Nephron progenitor cell (in vitro differentiated cells): ENCODE results near the gene KIF5A.
A peak's percentile ranks its signal among the peaks of the same experiment; 100 is the strongest.

Source experiments
- DNase-seq: peaks from one replicate; pipeline ENCODE4 v3.0.0; 2021
- H3K27ac Mint-ChIP-seq: 2 replicates; pipeline ENCODE4 v1.8.0; 2021; ENCODE audit warnings: mild to moderate bottlenecking, moderate library complexity, mixed read lengths
- H3K27me3 Mint-ChIP-seq: 2 replicates; pipeline ENCODE4 v1.8.0; 2021; ENCODE audit warnings: mild to moderate bottlenecking, low read depth, mixed read lengths; ENCODE audit not compliant: poor library complexity
- H3K36me3 Mint-ChIP-seq: 2 replicates; pipeline ENCODE4 v1.8.0; 2021; ENCODE audit warnings: low read depth, mixed read lengths
- H3K4me1 Mint-ChIP-seq: 2 replicates; pipeline ENCODE4 v1.8.0; 2021; ENCODE audit warnings: mixed read lengths
- H3K4me3 Mint-ChIP-seq: 2 replicates; pipeline ENCODE4 v1.8.0; 2021; ENCODE audit warnings: mild to moderate bottlenecking, moderate library complexity, mixed read lengths
- H3K9me3 Mint-ChIP-seq: 2 replicates; pipeline ENCODE4 v1.8.0; 2021; ENCODE audit warnings: mild to moderate bottlenecking, moderate library complexity, mixed read lengths
- CTCF ChIP-seq: fragments of 200-600 bp; sonication (generic); IDR thresholded peaks from 2 replicates; pipeline ENCODE4 v1.5.0; 2021; ENCODE audit warnings: antibody characterized with exemption

KIF5A gene

DNA sequence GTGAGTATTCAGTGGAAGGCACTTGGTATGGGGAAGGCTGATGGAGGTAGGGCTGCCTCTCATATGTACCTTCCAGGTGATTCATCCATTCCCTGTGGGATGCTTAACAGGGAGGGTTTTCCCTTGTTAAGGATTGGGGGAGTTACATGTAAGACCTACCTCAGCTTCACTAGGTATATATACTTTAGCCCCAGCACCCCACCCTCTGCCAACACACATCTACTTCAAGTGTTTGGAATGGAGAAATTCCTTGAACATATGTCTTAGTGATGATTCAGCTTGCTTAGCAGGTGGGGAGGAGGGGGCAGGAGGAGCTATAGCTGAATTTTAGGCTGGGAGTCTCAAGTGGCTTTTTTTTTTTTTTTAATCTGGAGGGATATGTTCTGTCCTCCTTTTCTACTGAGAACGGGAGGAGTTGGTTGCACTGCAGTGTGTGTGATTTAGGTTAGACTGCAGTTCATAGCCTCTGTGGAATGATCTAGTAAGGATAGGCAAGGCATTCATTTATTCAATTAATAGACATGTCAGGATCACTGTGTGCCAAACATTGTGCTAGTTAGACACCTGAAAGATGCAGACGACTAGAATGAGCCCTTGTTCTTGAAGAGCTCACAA lies 42.8 kb downstream of the KIF5A start:
- no peak overlapping the region for H3K27ac Mint-ChIP-seq
- H3K4me1 Mint-ChIP-seq: peaks cover 20% of the 10 kb centered on the region
- H3K27me3 Mint-ChIP-seq: peaks cover 16% of the 10 kb centered on the region
- H3K4me3 Mint-ChIP-seq: peak overlapping the region; percentile 96
- H3K36me3 Mint-ChIP-seq: peaks cover 9% of the 10 kb centered on the region
- DNase-seq: no peak
- no peak for TF ChIP-seq CTCF
- H3K9me3 Mint-ChIP-seq: no peaks in the 10 kb centered on the region

DNA sequence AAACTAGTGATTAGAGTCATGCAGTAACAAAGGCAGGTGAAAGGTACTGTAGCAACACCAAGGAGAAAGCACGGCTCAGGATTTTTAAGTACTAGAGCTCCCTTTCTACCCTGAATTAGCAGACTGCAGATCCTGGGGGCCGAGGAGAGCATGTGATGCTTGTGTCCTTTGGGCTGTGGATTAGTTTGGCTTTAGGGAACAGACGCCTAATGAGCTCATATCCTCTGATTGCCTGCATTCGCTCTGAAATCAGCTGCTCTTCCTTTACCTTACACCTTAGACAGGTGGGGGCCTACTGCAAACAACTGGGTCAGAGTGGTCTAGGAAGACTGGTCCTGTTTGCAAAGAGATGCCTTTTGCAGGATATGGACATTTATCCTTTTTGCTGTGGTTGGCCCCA lies 43.3 kb downstream of the KIF5A start:
- Mint-ChIP-seq H3K4me3 (no peak overlapping the region), H3K4me1 (peaks cover 20% of the 10 kb centered on the region), H3K27ac (no peak overlapping the region), H3K27me3 (peaks cover 16% of the 10 kb centered on the region), H3K36me3 (peaks cover 11% of the 10 kb centered on the region), H3K9me3 (no peaks in the 10 kb centered on the region)
- TF ChIP-seq CTCF: no peak
- no peak for DNase-seq

DNA sequence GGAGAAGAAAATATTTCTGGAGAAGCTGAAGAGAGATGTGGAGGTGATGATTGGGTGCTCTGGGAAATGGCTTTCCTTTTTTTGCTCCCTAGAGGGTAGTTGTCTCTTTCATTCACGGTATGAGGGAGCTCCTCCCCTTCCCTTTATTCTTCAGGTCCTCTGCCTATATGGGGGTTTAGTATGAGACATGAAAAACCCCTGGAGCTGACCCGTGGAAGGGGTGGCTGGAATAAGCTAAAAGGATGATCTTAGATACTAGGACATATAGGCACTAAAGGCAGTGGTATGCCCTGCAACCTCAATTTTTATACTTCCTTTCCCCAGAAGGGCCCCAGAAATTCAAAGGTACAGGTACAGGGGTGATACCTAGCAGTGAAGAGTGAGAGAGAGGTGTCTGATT lies 50.6 kb downstream of the KIF5A start:
- peaks cover 10% of the 10 kb centered on the region for H3K27me3 Mint-ChIP-seq
- no peaks in the 10 kb centered on the region for H3K9me3 Mint-ChIP-seq
- no peak for TF ChIP-seq CTCF
- DNase-seq: no peak
- peaks cover 32% of the 10 kb centered on the region for H3K36me3 Mint-ChIP-seq
- no peak overlapping the region for H3K27ac Mint-ChIP-seq
- peaks cover 16% of the 10 kb centered on the region for H3K4me1 Mint-ChIP-seq
- H3K4me3 Mint-ChIP-seq: no peak overlapping the region

DNA sequence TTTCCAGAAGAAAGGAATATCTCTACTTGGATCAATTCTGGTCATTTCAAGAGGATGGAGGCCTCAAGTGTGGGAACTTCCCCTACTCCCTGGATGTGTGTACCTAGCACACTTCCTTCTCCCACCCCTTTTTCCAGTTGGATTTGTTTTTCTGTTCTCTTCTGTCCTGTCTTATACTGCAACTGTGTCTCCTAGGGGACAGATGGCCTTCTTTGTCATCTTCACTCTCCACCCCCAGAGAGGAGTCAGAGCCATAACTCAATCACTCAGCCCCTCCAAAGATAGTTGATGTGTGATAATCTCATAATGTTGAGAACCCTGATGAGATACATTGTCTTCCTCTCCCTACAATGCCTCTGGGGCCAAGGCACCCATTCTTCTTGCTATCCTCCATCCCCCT lies 52.7 kb downstream of the KIF5A start:
- Mint-ChIP-seq H3K27me3 (peaks cover 16% of the 10 kb centered on the region), H3K4me1 (peaks cover 23% of the 10 kb centered on the region), H3K36me3 (peaks cover 27% of the 10 kb centered on the region), H3K4me3 (no peak overlapping the region), H3K9me3 (no peaks in the 10 kb centered on the region), H3K27ac (no peak overlapping the region)
- TF ChIP-seq CTCF: no peak
- DNase-seq: no peak

DNA sequence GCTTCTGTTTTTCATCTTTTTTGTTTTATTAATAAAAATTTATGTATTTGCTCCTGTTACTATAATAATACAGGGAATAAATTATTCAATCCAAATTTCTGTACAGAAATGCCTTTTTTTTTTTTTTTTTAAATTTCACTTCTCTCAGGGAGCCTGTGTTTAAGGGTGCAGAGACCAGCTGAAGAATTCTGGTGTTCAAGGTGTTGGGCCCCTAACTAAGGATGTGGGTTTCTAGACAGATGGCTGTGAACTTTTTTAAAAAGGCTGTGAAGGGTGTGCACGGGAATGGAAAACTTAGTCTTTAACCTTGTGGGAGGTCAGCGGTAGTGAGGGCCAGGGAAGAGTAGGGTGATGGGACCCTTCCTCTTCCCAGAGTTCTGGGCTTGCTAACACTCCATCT lies 53.5 kb downstream of the KIF5A start:
- peaks cover 30% of the 10 kb centered on the region for H3K36me3 Mint-ChIP-seq
- H3K4me1 Mint-ChIP-seq: peaks cover 23% of the 10 kb centered on the region
- no peak overlapping the region for H3K27ac Mint-ChIP-seq

More for the DNA sequence above, 53.5 kb downstream of the KIF5A start:
- Mint-ChIP-seq H3K4me3 (peak overlapping the region; percentile 85), H3K9me3 (no peaks in the 10 kb centered on the region), H3K27me3 (peaks cover 21% of the 10 kb centered on the region)
- DNase-seq: no peak
- TF ChIP-seq CTCF: no peak
